Epithelial cell of esophagus (primary cell): ENCODE data around the gene CENPQ.

ENCODE experiments used
- DNase-seq: peaks from one replicate; pipeline ENCODE4 v3.0.0; 2010; ENCODE audit warnings: low read depth
- H3K4me3 ChIP-seq: 2 replicates; pipeline ENCODE4 v1.5.1; 2011; ENCODE audit warnings: mild to moderate bottlenecking, low read length, control low read depth
- TF ChIP-seq, protein P1 (sequence below): IDR thresholded peaks from 2 replicates; pipeline ENCODE4 v1.5.1; 2011; ENCODE audit warnings: low read depth, mild to moderate bottlenecking, low read length, control low read depth, inconsistent platforms; ENCODE audit not compliant: insufficient read depth; ENCODE audit errors: missing control alignments

Gene CENPQ

DNA sequence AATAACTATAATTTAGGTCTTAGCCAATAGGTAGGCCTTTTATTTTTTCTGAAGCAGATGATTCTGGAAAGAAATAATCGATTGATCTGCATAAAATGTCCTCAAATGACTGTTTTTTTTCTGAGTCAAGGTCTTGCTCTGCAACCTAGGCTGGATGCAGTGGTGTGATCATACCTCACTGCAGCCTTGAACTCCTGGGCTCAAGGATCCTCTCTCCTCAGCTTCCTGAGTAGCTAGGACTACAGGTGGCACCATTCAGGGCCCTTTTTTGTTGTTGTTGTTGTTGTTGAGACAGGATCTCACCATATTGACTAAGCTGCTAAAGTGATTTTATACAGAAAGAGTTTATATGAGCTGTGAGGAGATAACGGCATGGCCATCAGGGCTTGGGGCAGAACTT lies 54.7 kb downstream of the CENPQ start:
- no peak overlapping the region for H3K4me3 ChIP-seq
- no peak for DNase-seq
- TF ChIP-seq, protein P1, sequence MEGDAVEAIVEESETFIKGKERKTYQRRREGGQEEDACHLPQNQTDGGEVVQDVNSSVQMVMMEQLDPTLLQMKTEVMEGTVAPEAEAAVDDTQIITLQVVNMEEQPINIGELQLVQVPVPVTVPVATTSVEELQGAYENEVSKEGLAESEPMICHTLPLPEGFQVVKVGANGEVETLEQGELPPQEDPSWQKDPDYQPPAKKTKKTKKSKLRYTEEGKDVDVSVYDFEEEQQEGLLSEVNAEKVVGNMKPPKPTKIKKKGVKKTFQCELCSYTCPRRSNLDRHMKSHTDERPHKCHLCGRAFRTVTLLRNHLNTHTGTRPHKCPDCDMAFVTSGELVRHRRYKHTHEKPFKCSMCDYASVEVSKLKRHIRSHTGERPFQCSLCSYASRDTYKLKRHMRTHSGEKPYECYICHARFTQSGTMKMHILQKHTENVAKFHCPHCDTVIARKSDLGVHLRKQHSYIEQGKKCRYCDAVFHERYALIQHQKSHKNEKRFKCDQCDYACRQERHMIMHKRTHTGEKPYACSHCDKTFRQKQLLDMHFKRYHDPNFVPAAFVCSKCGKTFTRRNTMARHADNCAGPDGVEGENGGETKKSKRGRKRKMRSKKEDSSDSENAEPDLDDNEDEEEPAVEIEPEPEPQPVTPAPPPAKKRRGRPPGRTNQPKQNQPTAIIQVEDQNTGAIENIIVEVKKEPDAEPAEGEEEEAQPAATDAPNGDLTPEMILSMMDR: no peak

DNA sequence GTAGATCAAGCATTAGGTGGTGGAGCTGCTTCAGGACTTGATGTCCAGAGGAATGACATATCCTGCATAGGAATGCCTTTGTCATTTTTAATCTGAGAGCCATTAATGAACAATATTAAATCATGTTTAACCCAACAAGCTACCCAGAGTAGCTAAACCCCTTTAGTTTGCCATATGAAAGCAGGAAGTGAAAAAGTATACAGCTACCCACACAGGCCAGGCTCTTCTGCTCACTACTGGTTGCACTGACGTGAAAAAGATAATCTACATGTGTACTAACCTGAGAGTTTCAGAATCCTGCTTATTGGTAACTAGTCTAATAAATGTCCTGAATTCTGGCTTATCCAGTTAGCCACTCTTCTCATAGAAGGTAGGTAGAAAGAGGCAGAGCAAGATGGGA lies 56.5 kb downstream of the CENPQ start:
- H3K4me3 ChIP-seq: no peak overlapping the region
- no peak for DNase-seq
- TF ChIP-seq, protein P1: no peak

DNA sequence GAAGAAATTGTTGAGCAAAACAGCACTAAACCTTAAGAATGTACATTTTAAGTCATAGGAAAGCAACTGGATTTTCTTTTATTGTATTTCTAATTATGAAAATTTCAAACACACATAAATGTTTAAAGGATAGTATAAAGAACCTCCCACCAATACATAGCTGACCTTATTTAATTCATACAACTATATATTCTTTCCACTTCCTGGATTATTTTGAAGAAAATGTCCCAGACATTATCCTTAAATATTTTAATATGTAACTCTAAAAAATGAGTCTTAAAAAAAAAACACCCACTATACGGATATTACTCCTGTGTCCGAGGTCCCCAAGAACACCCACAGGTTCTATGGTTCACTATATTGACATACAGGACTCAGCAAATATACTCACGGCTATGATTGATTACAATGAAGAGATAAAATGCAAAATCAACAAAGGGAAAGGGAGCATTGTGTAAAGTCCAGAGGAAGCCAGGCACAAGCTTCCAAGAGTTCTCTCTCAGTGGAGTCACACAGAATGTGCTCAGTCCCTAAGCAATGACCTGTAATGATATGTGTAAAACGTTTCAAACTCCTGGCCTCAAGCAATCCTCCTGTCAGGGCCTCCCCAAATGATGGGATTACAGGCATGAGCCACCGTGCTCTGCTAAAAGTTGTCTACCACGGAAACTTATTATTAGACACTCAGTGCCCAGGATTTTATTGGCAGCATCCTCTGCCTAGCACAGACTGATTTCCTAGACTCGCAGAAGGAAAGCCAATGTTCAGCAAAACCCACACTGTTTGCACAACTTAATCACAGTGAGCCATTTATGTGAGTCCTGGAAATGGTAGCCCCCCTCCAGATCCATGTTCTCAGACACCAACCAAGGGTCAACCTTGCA lies 59.8 kb downstream of the CENPQ start:
- DNase-seq: no peak
- TF ChIP-seq, protein P1: no peak
- H3K4me3 ChIP-seq: no peak overlapping the region

DNA sequence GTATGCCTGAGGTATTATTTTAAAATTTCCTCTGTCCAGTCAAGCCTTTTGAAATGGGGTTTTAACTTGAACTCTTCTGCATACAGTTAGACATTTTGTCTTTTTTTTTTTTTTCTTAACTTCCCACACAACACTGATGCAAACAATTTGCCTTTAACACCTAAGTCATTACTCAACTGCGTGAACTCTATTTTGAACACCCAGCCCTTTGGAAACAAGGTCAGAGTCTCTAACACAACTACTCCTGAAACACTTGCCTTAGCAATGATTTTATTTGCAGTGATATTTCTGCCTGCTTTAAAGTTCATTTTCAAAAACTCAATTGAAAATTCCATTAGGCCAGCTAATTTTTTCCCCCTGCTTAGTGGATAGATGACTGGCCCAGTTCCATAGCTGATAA lies 60.7 kb downstream of the CENPQ start:
- no peak overlapping the region for H3K4me3 ChIP-seq
- TF ChIP-seq, protein P1: no peak
- DNase-seq: no peak

- H3K4me3 ChIP-seq: no peak overlapping the region
- no peak for DNase-seq
- TF ChIP-seq, protein P1: no peak
Measured at GRCh38 chr6:49524541-49524940, 61.4 kb downstream of the CENPQ start.

DNA sequence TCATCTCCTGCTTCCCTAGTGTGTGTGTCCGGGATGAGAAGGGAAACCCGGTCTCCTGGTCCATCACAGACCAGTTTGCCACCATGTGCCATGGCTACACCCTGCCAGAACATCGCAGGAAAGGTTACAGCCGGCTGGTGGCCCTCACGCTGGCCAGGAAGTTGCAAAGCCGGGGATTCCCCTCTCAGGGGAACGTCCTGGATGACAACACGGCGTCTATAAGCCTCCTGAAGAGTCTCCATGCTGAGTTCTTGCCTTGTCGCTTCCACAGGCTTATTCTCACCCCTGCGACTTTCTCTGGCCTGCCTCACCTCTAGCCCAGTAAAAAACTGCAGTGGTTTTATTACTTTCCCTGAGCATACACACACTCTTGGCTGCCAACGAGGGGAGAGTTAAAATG lies 63.4 kb downstream of the CENPQ start:
- no peak overlapping the region for H3K4me3 ChIP-seq
- TF ChIP-seq, protein P1: no peak
- no peak for DNase-seq

DNA sequence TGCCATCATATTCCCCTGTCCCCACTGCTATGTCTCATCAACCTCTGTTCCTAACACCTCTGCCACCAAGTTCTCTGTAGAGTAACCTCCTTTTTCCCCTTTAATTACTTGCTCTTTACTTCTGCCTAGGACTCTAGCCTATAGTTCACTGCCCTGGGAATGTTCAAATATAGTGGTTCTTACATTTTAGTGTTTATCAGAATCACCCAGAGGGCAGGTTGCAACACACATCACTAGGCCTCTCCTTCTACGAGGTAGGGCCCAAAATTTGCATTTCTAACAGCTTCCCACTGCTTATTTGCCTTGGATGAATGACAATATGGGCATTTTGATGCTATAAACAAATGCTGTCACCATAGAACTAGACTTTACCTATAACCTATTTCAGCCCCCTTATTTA lies 64.2 kb downstream of the CENPQ start:
- TF ChIP-seq, protein P1: no peak
- no peak overlapping the region for H3K4me3 ChIP-seq
- no peak for DNase-seq
